H1 (cell line): ENCODE data around the gene PIWIL1. TPM values are rescaled to one million over a fixed set of nuclear protein-coding genes. Genes with fewer than 3 reads are reported as not detected.

ENCODE experiments used
- CTCF ChIA-PET: fragments of 300-600 bp; sonication (Branson Sonifier 250); formaldehyde crosslinking; loops from one replicate; lab custom pipeline; 2021; ENCODE audit not compliant: partially characterized antibody; lab: Charles Lee
- POLR2A ChIA-PET: fragments of 300-600 bp; sonication (Branson Sonifier 250); formaldehyde crosslinking; loops from one replicate; lab custom pipeline; 2021; ENCODE audit warnings: inconsistent platforms; ENCODE audit not compliant: partially characterized antibody; lab: Charles Lee
- DNase-seq, 2 experiments: peaks; one replicate each; pipeline versions ENCODE4 v3.0.0 to v3.0.0-alpha.2; 2010 to 2022; ENCODE audit warnings: low spot score in 2 of 2, low read depth in 1 of 2, mixed read lengths in 1 of 2
- FAIRE-seq: peaks from 2 replicates; lab custom pipeline; 2011; peaks lifted over from hg19 to GRCh38; lab: Jason Lieb, UNC
- H2AFZ ChIP-seq: 2 replicates; pipeline ENCODE4 v1.8.1; 2012; ENCODE audit warnings: low read length, inconsistent platforms
- H2AK5ac ChIP-seq: 2 replicates; pipeline ENCODE4 v1.6.1; 2013; ENCODE audit warnings: low read depth, low read length
- H2BK120ac ChIP-seq: replicated peaks from 2 replicates; pipeline ENCODE3; 2013; ENCODE audit warnings: low read depth, low read length, inconsistent platforms
- H2BK12ac ChIP-seq: 2 replicates; pipeline ENCODE4 v1.6.1; 2013; ENCODE audit warnings: low read depth, low read length
- H2BK15ac ChIP-seq: 2 replicates; pipeline ENCODE4 v1.6.1; 2013; ENCODE audit warnings: low read length
- H2BK20ac ChIP-seq: 2 replicates; pipeline ENCODE4 v1.6.1; 2013; ENCODE audit warnings: low read length
- H2BK5ac ChIP-seq: 2 replicates; pipeline ENCODE4 v1.6.1; 2013; ENCODE audit warnings: low read depth, low read length
- H3K14ac ChIP-seq: 2 replicates; pipeline ENCODE4 v1.6.1; 2013; ENCODE audit warnings: inconsistent platforms; ENCODE audit not compliant: insufficient read length
- H3K18ac ChIP-seq: 2 replicates; pipeline ENCODE4 v1.6.1; 2013; ENCODE audit warnings: low read length; ENCODE audit errors: extremely low read depth
- H3K23ac ChIP-seq: 2 replicates; pipeline ENCODE4 v1.6.1; 2013; ENCODE audit warnings: inconsistent platforms; ENCODE audit not compliant: insufficient read length
- H3K23me2 ChIP-seq: 2 replicates; pipeline ENCODE4 v1.6.1; 2013; ENCODE audit warnings: low read depth, low read length
- H3K27ac ChIP-seq: 2 replicates; pipeline ENCODE4 v1.6.1; 2011; ENCODE audit warnings: low read depth, low read length, inconsistent platforms
- H3K27me3 ChIP-seq, 4 experiments: replicated peaks in 1 of 4; 1 replicate in 1 of 4; 2 replicates in 3 of 4; pipeline versions ENCODE4 v1.6.1 to v1.8.1; 2011 to 2013; ENCODE audit warnings: low read length in 3 of 4, mild to moderate bottlenecking in 3 of 4, inconsistent platforms in 2 of 4, mixed read lengths in 2 of 4, moderate library complexity in 1 of 4; ENCODE audit not compliant: control insufficient read depth in 3 of 4, insufficient read depth in 3 of 4; ENCODE audit errors: extremely low read depth in 1 of 4
- H3K36me3 ChIP-seq, 4 experiments: 2 replicates each; pipeline versions ENCODE4 v1.6.1 to v1.8.1; 2011 to 2013; ENCODE audit warnings: mild to moderate bottlenecking in 4 of 4, low read length in 3 of 4, moderate library complexity in 2 of 4, control low read depth in 1 of 4, inconsistent platforms in 1 of 4; ENCODE audit not compliant: insufficient read depth in 4 of 4, control insufficient read depth in 2 of 4
- H3K4ac ChIP-seq: replicated peaks from 2 replicates; pipeline ENCODE3; 2013; ENCODE audit warnings: low read length, low read depth, mixed read lengths, inconsistent platforms; ENCODE audit not compliant: insufficient read length
- H3K4me1 ChIP-seq, 4 experiments: replicated peaks in 1 of 4; 1 replicate in 1 of 4; 2 replicates in 3 of 4; pipeline versions ENCODE4 v1.6.1 to v1.8.1; 2011 to 2013; ENCODE audit warnings: low read length in 3 of 4, inconsistent platforms in 2 of 4, mixed read lengths in 1 of 4; ENCODE audit not compliant: insufficient read depth in 4 of 4, control insufficient read depth in 3 of 4
- H3K4me2 ChIP-seq, 2 experiments: 2 replicates each; pipeline versions ENCODE4 v1.6.1 to v1.8.1; 2011 to 2013; ENCODE audit warnings: low read depth in 2 of 2, low read length in 2 of 2, control low read depth in 1 of 2, inconsistent platforms in 1 of 2, mild to moderate bottlenecking in 1 of 2; ENCODE audit not compliant: insufficient read depth in 1 of 2
- H3K4me3 ChIP-seq, 4 experiments: fragments of 200-600, 300-600 bp in 1 of 4; sonication (generic), shearing (Covaris generic), sonication (Bioruptor Twin) in 1 of 4; 2 replicates each; pipeline versions ENCODE4 v1.5.1 to v1.8.1; 2011 to 2016; ENCODE audit warnings: low read length in 4 of 4, low read depth in 3 of 4, control low read depth in 2 of 4, inconsistent platforms in 2 of 4, mild to moderate bottlenecking in 2 of 4, mixed read lengths in 1 of 4, moderate library complexity in 1 of 4; ENCODE audit not compliant: insufficient read depth in 2 of 4; ENCODE audit errors: extremely low read depth in 1 of 4
- H3K56ac ChIP-seq: replicated peaks from 2 replicates; pipeline ENCODE3; 2013; ENCODE audit warnings: low read depth, mild to moderate bottlenecking, mixed read lengths, low read length, inconsistent platforms; ENCODE audit not compliant: insufficient read length
- H3K79me1 ChIP-seq: 2 replicates; pipeline ENCODE4 v1.6.1; 2013; ENCODE audit warnings: low read depth, low read length, control low read depth
- H3K79me2 ChIP-seq, 2 experiments: 2 replicates each; pipeline versions ENCODE4 v1.6.1 to v1.8.1; 2012 to 2013; ENCODE audit warnings: low read length in 2 of 2, mild to moderate bottlenecking in 2 of 2, inconsistent platforms in 1 of 2; ENCODE audit not compliant: insufficient read depth in 2 of 2, control insufficient read depth in 1 of 2
- H3K9ac ChIP-seq, 4 experiments: replicated peaks in 1 of 4; 1 replicate in 1 of 4; 2 replicates in 3 of 4; pipeline versions ENCODE4 v1.6.1 to v1.8.1; 2011 to 2013; ENCODE audit warnings: low read depth in 3 of 4, low read length in 3 of 4, control low read depth in 2 of 4, mild to moderate bottlenecking in 2 of 4, moderate library complexity in 2 of 4, inconsistent platforms in 1 of 4; ENCODE audit errors: extremely low read depth in 1 of 4
- H3K9me3 ChIP-seq, 2 experiments: 2 replicates each; pipeline versions ENCODE4 v1.6.1 to v1.8.1; 2012 to 2013; ENCODE audit warnings: mild to moderate bottlenecking in 2 of 2, moderate library complexity in 2 of 2, control low read depth in 1 of 2, inconsistent platforms in 1 of 2, low read depth in 1 of 2, low read length in 1 of 2, mixed read lengths in 1 of 2; ENCODE audit not compliant: insufficient read depth in 2 of 2
- H4K20me1 ChIP-seq, 2 experiments: replicated peaks in 1 of 2; 2 replicates each; pipeline versions ENCODE3 to v1.8.1; 2011 to 2013; ENCODE audit warnings: inconsistent platforms in 2 of 2, low read length in 2 of 2, mild to moderate bottlenecking in 1 of 2; ENCODE audit not compliant: insufficient read depth in 2 of 2, control insufficient read depth in 1 of 2
- H4K5ac ChIP-seq: 2 replicates; pipeline ENCODE4 v1.6.1; 2013; ENCODE audit warnings: low read length, low read depth, mixed read lengths, inconsistent platforms; ENCODE audit not compliant: insufficient read length
- H4K8ac ChIP-seq: 2 replicates; pipeline ENCODE4 v1.8.0; 2013; ENCODE audit warnings: mild to moderate bottlenecking, moderate library complexity, low read length, inconsistent platforms; ENCODE audit not compliant: insufficient read depth; ENCODE audit errors: extremely low read depth
- H4K91ac ChIP-seq: replicated peaks from 2 replicates; pipeline ENCODE3; 2013; ENCODE audit warnings: low read length, mixed read lengths, inconsistent platforms; ENCODE audit not compliant: insufficient read length
- CTBP2 ChIP-seq: IDR thresholded peaks from 2 replicates; pipeline ENCODE4 v1.7.0; 2011; ENCODE audit warnings: borderline replicate concordance, mild to moderate bottlenecking, moderate library complexity, mixed read lengths, low read length; ENCODE audit not compliant: insufficient read depth, insufficient read length
- POLR2A ChIP-seq, 2 experiments: IDR thresholded peaks; 1 replicate in 1 of 2; 2 replicates in 1 of 2; pipeline ENCODE4 v1.6.1; 2011; ENCODE audit warnings: low read depth in 2 of 2, low read length in 2 of 2, mild to moderate bottlenecking in 2 of 2; ENCODE audit errors: control extremely low read depth in 1 of 2
- WGBS, 2 experiments: shearing (Covaris generic) in 1 of 2; methylation state at CpG; one replicate each; pipeline versions ENCODE4 v1.1.6 to v1.1.7; 2013 to 2015; ENCODE audit warnings: low lambda C conversion rate in 2 of 2, mixed read lengths in 2 of 2, inconsistent platforms in 1 of 2, low coverage in 1 of 2, missing lambda C conversion rate in 1 of 2; ENCODE audit not compliant: insufficient replicate concordance in 2 of 2, insufficient coverage in 1 of 2, insufficient read length in 1 of 2; ENCODE audit errors: extremely low coverage in 1 of 2, missing lambda C conversion rate in 1 of 2; 5-methylcytosine and 5-hydroxymethylcytosine counted together
- polyA plus RNA-seq, 7 experiments: library from polyadenylated mRNA; depleted of rRNA in 3 of 7; stranded (reverse) in 5 of 7; unstranded in 2 of 7; fragments of >200 nt in 5 of 7; fragments of 200-250 nt in 2 of 7; gene quantifications; 1 replicate in 5 of 7; 2 replicates in 1 of 7; 4 replicates in 1 of 7; pipeline versions ENCODE4 v1.2.1 to v1.2.3, GENCODE V29; 2011 to 2013; ENCODE audit warnings: missing spikeins in 2 of 7, mixed read lengths in 2 of 7
- total RNA-seq: library from RNA; stranded (reverse); fragmentation: NEBNext Ultra II Directional; extraction: Animal tissue kit (Norgen Biotek cat#: 25700); gene quantifications from 2 replicates; pipeline ENCODE4 v1.2.1, GENCODE V29; 2021
- TF ChIP-seq, protein P1 (sequence below): IDR thresholded peaks from 2 replicates; pipeline ENCODE4 v1.6.1; 2012; ENCODE audit warnings: inconsistent platforms

PIWIL1 gene
- total and polyA plus RNA-seq, 2 of the 8 experiments (the other 6 are each of a cell fraction or from before 2014, with no cell fraction given) = not detected

DNA sequence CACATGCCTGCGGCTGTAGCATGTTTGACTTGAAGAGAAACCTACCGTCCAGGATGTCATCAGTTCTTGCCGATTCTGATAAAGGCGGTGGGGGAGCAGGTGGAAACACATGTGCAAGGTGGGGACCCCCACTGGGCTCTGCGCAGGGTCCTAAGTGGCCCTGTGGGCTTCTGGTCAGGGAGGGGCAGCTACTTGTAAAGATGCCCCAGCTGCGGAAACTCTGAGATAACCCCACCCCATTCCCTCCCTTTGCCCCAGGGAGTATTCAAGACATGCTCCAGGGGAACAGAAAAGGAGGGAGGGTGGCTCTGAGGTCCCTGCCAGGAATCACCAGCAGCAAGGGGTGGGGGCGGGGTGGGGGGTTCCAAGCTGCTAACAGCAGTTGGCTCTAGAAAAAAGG, 67.6 kb downstream of the PIWIL1 start:
- DNase-seq (peak in 1 of 2 experiments; percentile 53), FAIRE-seq (no peak)
- Histone ChIP-seq H3K27me3 (no peaks in the 10 kb centered on the region), H4K20me1 (no peaks in the 10 kb centered on the region), H3K4ac (no peak overlapping the region), H3K27ac (no peak overlapping the region), H4K91ac (no peak overlapping the region), H2AFZ (no peak overlapping the region), H3K4me1 (no peaks in the 10 kb centered on the region), H2BK15ac (no peak overlapping the region), H3K18ac (no peak overlapping the region), H2BK12ac (no peak overlapping the region), H3K23ac (no peak overlapping the region), H3K36me3 (no peaks in the 10 kb centered on the region), H2AK5ac (no peak overlapping the region), H3K9me3 (no peaks in the 10 kb centered on the region), H4K8ac (no peak overlapping the region; the same call in 1 of the 2 replicates), H3K79me1 (no peaks in the 10 kb centered on the region), H2BK20ac (no peak overlapping the region), H3K79me2 (no peaks in the 10 kb centered on the region), H3K9ac (no peak overlapping the region), H2BK120ac (no peak overlapping the region), H4K5ac (no peak overlapping the region), H3K4me3 (no peak overlapping the region), H2BK5ac (no peak overlapping the region), H3K4me2 (no peak overlapping the region), H3K56ac (no peak overlapping the region), H3K23me2 (no peaks in the 10 kb centered on the region), H3K14ac (no peak overlapping the region)
- CTCF ChIA-PET = interaction anchor here (1.6 kb wide), 1 partner anchor 343 kb away, joined by 5 read pairs; no protein-coding TSS in a partner anchor
- POLR2A ChIA-PET = no interaction called here
- WGBS, 2 experiments = 77% methylated on average over 6 of the region's 7 CpGs; no CpG with 5 or more reads in 1 of the 2 experiments
- TF ChIP-seq POLR2A (IDR thresholded peaks at IDR 0.05; ENCODE audit: control extremely low read depth in 1 of 2, low read depth in 2 of 2, low read length in 2 of 2) (no peak), CTBP2 (no peak)
- TF ChIP-seq, protein P1, sequence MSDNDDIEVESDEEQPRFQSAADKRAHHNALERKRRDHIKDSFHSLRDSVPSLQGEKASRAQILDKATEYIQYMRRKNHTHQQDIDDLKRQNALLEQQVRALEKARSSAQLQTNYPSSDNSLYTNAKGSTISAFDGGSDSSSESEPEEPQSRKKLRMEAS = no peak
